Mononuclear cell (primary cell): ENCODE measurements around the gene SMPD2. TPM values are rescaled to one million over a fixed set of nuclear protein-coding genes. Genes with fewer than 3 reads are reported as not detected.
A peak's percentile ranks its signal among the peaks of the same experiment; 100 is the strongest.

Experiments used
- H3K27me3 ChIP-seq: 2 replicates; pipeline ENCODE4 v1.6.0; 2011; ENCODE audit warnings: low read length, control low read depth; ENCODE audit not compliant: insufficient read depth
- H3K4me1 ChIP-seq: 2 replicates; pipeline ENCODE4 v1.5.1; 2011; ENCODE audit warnings: mild to moderate bottlenecking, low read length, control low read depth; ENCODE audit not compliant: insufficient read depth
- H3K4me3 ChIP-seq: 2 replicates; pipeline ENCODE4 v1.5.1; 2011; ENCODE audit warnings: mild to moderate bottlenecking, low read length, moderate library complexity
- H3K9me3 ChIP-seq: 2 replicates; pipeline ENCODE4 v1.5.1; 2011; ENCODE audit warnings: low read depth, mild to moderate bottlenecking, control low read depth, low read length
- total RNA-seq: library from RNA; depleted of rRNA; stranded (reverse); fragments of >200 nt; gene quantifications from one replicate; pipeline ENCODE4 v1.2.3, GENCODE V29; 2012

The SMPD2 gene
- total RNA-seq, 1 donor, result 22.5 TPM

- no peak overlapping the region for H3K4me3 ChIP-seq
- H3K27me3 ChIP-seq, result no peaks in the 10 kb centered on the region
- H3K4me1 ChIP-seq, result peaks cover 10% of the 10 kb centered on the region
- no peaks in the 10 kb centered on the region for H3K9me3 ChIP-seq
These were observed 4.5 kb upstream of the SMPD2 start for GRCh38 chr6:109436041-109436440.

- H3K27me3 ChIP-seq, result no peaks in the 10 kb centered on the region
- peaks cover 24% of the 10 kb centered on the region for H3K4me1 ChIP-seq
- no peaks in the 10 kb centered on the region for H3K9me3 ChIP-seq
- H3K4me3 ChIP-seq, result peak overlapping the region; percentile 78
These were observed 719 bp downstream of the SMPD2 start for GRCh38 chr6:109441069-109441816.

- H3K4me3 ChIP-seq, result no peak overlapping the region
- no peaks in the 10 kb centered on the region for H3K9me3 ChIP-seq
- H3K27me3 ChIP-seq, result no peaks in the 10 kb centered on the region
- peaks cover 24% of the 10 kb centered on the region for H3K4me1 ChIP-seq
These were observed 1.9 kb downstream of the SMPD2 start for GRCh38 chr6:109442393-109442924.

GRCh38 chr6:109443425-109443950 lies 3.0 kb downstream of the SMPD2 start:
- Histone ChIP-seq H3K27me3 (no peaks in the 10 kb centered on the region), H3K4me1 (peaks cover 24% of the 10 kb centered on the region), H3K9me3 (no peaks in the 10 kb centered on the region), H3K4me3 (no peak overlapping the region)

GRCh38 chr6:109445382-109445781 lies 4.9 kb downstream of the SMPD2 start:
- no peaks in the 10 kb centered on the region for H3K27me3 ChIP-seq
- H3K9me3 ChIP-seq, result no peaks in the 10 kb centered on the region
- H3K4me3 ChIP-seq, result no peak overlapping the region
- H3K4me1 ChIP-seq, result peaks cover 29% of the 10 kb centered on the region

- Histone ChIP-seq H3K4me1 (peaks cover 33% of the 10 kb centered on the region), H3K27me3 (no peaks in the 10 kb centered on the region), H3K9me3 (no peaks in the 10 kb centered on the region), H3K4me3 (no peak overlapping the region)
These were observed 5.5 kb downstream of the SMPD2 start for GRCh38 chr6:109446072-109446471.

GRCh38 chr6:109446541-109446940 lies 6.0 kb downstream of the SMPD2 start:
- Histone ChIP-seq H3K4me1 (peaks cover 31% of the 10 kb centered on the region), H3K27me3 (no peaks in the 10 kb centered on the region), H3K9me3 (no peaks in the 10 kb centered on the region)

GRCh38 chr6:109447087-109447486 lies 6.6 kb downstream of the SMPD2 start:
- peaks cover 28% of the 10 kb centered on the region for H3K4me1 ChIP-seq

More at GRCh38 chr6:109446541-109446940, 6.0 kb downstream of the SMPD2 start:
- H3K4me3 ChIP-seq, result no peak overlapping the region

GRCh38 chr6:109447878-109448555 lies 7.5 kb downstream of the SMPD2 start:
- Histone ChIP-seq H3K4me1 (peaks cover 26% of the 10 kb centered on the region), H3K27me3 (no peaks in the 10 kb centered on the region), H3K9me3 (no peaks in the 10 kb centered on the region), H3K4me3 (no peak overlapping the region)

More at GRCh38 chr6:109447087-109447486, 6.6 kb downstream of the SMPD2 start:
- no peak overlapping the region for H3K4me3 ChIP-seq
- no peaks in the 10 kb centered on the region for H3K27me3 ChIP-seq
- H3K9me3 ChIP-seq, result no peaks in the 10 kb centered on the region

- Histone ChIP-seq H3K4me1 (peaks cover 32% of the 10 kb centered on the region), H3K9me3 (no peaks in the 10 kb centered on the region), H3K27me3 (no peaks in the 10 kb centered on the region), H3K4me3 (no peak overlapping the region)
These were observed 8.1 kb downstream of the SMPD2 start for GRCh38 chr6:109448615-109449014.

- peaks cover 38% of the 10 kb centered on the region for H3K4me1 ChIP-seq
- H3K27me3 ChIP-seq, result no peaks in the 10 kb centered on the region
- H3K9me3 ChIP-seq, result no peaks in the 10 kb centered on the region
- no peak overlapping the region for H3K4me3 ChIP-seq
These were observed 8.7 kb downstream of the SMPD2 start for GRCh38 chr6:109449064-109449794.

- Histone ChIP-seq H3K4me3 (no peak overlapping the region), H3K4me1 (peaks cover 42% of the 10 kb centered on the region), H3K9me3 (no peaks in the 10 kb centered on the region), H3K27me3 (no peaks in the 10 kb centered on the region)
These were observed 9.5 kb downstream of the SMPD2 start for GRCh38 chr6:109449795-109450673.

- Histone ChIP-seq H3K9me3 (no peaks in the 10 kb centered on the region), H3K4me1 (peaks cover 42% of the 10 kb centered on the region), H3K4me3 (no peak overlapping the region), H3K27me3 (no peaks in the 10 kb centered on the region)
These were observed 10.3 kb downstream of the SMPD2 start for GRCh38 chr6:109450801-109451200.

- H3K27me3 ChIP-seq, result no peaks in the 10 kb centered on the region
- no peak overlapping the region for H3K4me3 ChIP-seq
- H3K4me1 ChIP-seq, result peaks cover 48% of the 10 kb centered on the region
- H3K9me3 ChIP-seq, result no peaks in the 10 kb centered on the region
These were observed 10.9 kb downstream of the SMPD2 start for GRCh38 chr6:109451376-109451775.
